CD4-positive, alpha-beta T cell treated with Interleukin-12 subunit alpha and Interleukin-12 subunit beta, for 1 hour (primary cell): ENCODE measurements around the gene KDM4D.

Experiments used
- DNase-seq: peaks from one replicate; pipeline ENCODE4 v3.0.0-alpha.2; 2020

The KDM4D gene

GRCh38 chr11:95035316-95035715, 61.8 kb downstream of the KDM4D start:
- DNase-seq, result no peak

GRCh38 chr11:95037356-95038035, 64.0 kb downstream of the KDM4D start:
- DNase-seq, result peak; percentile 29

DNA sequence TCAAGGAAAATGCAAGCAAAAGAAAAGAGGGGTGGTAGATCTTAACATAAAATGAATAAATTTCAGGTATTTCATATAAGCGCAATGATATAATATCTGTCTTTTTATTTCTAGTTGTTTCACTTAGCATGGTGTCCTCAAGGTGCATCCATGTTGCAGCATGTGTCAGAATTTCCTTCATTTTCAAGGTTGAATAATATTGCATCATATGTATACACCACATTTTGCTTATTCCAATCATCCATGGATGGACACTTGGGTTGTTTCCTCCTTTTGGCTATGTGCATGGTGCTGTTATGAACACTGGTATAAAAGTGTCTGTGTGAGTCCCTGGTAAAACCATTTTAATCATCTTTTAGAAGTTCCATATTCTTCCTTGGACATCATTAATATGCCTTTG, 68.7 kb downstream of the KDM4D start:
- DNase-seq, result no peak

- DNase-seq, result no peak
Measured at GRCh38 chr11:95042906-95043305, 69.4 kb downstream of the KDM4D start.

DNA sequence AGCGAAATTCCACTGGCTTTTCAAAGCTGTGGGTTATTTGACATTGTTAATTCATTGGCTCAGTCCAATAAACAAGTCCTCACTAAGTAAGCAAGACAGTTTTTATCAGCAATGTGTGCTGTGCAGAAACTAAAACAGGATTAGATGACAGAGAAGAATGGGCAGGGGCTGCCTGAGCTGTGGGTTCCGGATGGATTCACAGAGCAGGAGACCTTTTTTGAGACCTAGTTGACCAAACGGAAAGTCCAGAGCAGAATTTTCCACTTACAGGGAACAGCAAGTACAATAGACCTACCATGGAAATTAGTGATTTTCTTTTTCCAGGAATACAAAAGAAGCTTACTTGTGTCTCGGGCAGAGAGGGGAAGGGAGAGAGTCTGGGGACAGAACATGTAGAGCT, 70.5 kb downstream of the KDM4D start:
- no peak for DNase-seq

GRCh38 chr11:95045812-95046211, 72.3 kb downstream of the KDM4D start:
- DNase-seq, result no peak
